Adrenal gland (tissue), 5 donors: ENCODE measurements around the gene PMF1.

Experiments used
- CTCF ChIP-seq, 6 experiments: fragments of 450-650 bp in 4 of 6; fragments of 200-600 bp in 2 of 6; sonication (generic) in 1 of 6; IDR thresholded peaks; 1 replicate in 5 of 6; 2 replicates in 1 of 6; pipeline versions ENCODE4 v1.5.1 to v1.8.0; 2016 to 2021; ENCODE audit warnings: antibody characterized with exemption in 6 of 6, mild to moderate bottlenecking in 2 of 6, moderate library complexity in 1 of 6
- POLR2A ChIP-seq, 2 donors: fragments of 450-650 bp; IDR thresholded peaks; one replicate each; pipeline ENCODE4 v1.6.1; 2017; ENCODE audit warnings: antibody characterized with exemption in 2 of 2, mild to moderate bottlenecking in 2 of 2, moderate library complexity in 1 of 2
- donor health status: DM: no; HTN: no; CAD: no.

GRCh38 chr1:156242738-156243137 is 29.9 kb downstream of the PMF1 start:
- TF ChIP-seq CTCF (IDR thresholded peaks at IDR 0.05), result no peak
- TF ChIP-seq POLR2A (IDR thresholded peaks at IDR 0.05), result no peak
